ENCODE results near the gene SPATA17. TPM values are rescaled to one million over a fixed set of nuclear protein-coding genes. Genes with fewer than 3 reads are reported as not detected.

SPATA17 gene
- total and polyA plus RNA-seq, 7 donors, result 0.34 to 0.56 (median 0.52) TPM; not detected in 2

DNA sequence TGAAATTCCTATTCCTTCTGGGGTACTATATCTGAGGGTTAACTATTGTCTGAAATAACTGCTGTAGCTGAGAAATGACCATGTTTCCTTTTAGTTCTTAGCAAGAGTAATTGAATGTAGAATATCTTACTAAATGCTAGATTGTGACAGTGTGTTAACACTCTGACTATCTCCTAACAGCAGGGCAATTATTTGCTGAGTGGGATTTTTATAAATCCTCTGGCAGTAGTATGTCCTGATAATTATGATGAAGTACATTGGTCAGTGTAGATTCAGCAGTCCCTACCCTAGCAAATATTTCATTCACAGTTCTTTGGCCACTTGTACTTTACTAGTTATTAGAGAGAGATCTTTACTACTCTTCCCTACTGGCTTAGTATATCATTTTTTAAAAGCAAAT lies 138.6 kb downstream of the SPATA17 start:
- Histone ChIP-seq H3K27me3 (ENCODE audit: insufficient read depth in 3 of 3, low read length in 2 of 3) (no peaks in the 10 kb centered on the region), H3K36me3 (ENCODE audit: insufficient read depth in 1 of 2, low read depth in 1 of 2) (no peaks in the 10 kb centered on the region), H3K27ac (no peak overlapping the region), H3K4me3 (no peak overlapping the region), H3K9me3 (no peaks in the 10 kb centered on the region), H3K4me1 (no peaks in the 10 kb centered on the region)
- no peak for DNase-seq
- intact Hi-C loops (cut with DNase I), result no loop called here
- no peak for TF ChIP-seq CTCF (IDR thresholded peaks at IDR 0.05)
- ATAC-seq, result no peak

GRCh38 chr1:217770918-217771317 lies 139.8 kb downstream of the SPATA17 start:
- no peak for DNase-seq
- 42 to 57% (median 52%) methylated on average over 3 of the region's 3 CpGs for WGBS, 3 donors
- ATAC-seq, result no peak
- no peaks in the 10 kb centered on the region for H3K9me3 ChIP-seq
- intact Hi-C loops (cut with DNase I), result no loop called here
- no peak overlapping the region for H3K27ac ChIP-seq
- H3K4me1 ChIP-seq, result no peaks in the 10 kb centered on the region
- no peak for TF ChIP-seq CTCF (IDR thresholded peaks at IDR 0.05)
- no peak overlapping the region for H3K4me3 ChIP-seq
- no peaks in the 10 kb centered on the region for H3K36me3 ChIP-seq (ENCODE audit: insufficient read depth in 1 of 2, low read depth in 1 of 2)
- H3K27me3 ChIP-seq (ENCODE audit: insufficient read depth in 3 of 3, low read length in 2 of 3), result no peaks in the 10 kb centered on the region

GRCh38 chr1:217776693-217777092 lies 145.5 kb downstream of the SPATA17 start:
- TF ChIP-seq CTCF (IDR thresholded peaks at IDR 0.05), result no peak
- Histone ChIP-seq H3K27me3 (ENCODE audit: insufficient read depth in 3 of 3, low read length in 2 of 3) (no peaks in the 10 kb centered on the region), H3K4me3 (no peak overlapping the region), H3K27ac (no peak overlapping the region), H3K36me3 (ENCODE audit: insufficient read depth in 1 of 2, low read depth in 1 of 2) (no peaks in the 10 kb centered on the region), H3K4me1 (no peaks in the 10 kb centered on the region), H3K9me3 (no peaks in the 10 kb centered on the region)
- DNase-seq (no peak), ATAC-seq (no peak)
- 92 to 94% (median 93%) methylated on average over 4 to 5 of the region's 5 CpGs for WGBS, 3 donors
- intact Hi-C loops (cut with DNase I), result no loop called here

GRCh38 chr1:217781056-217781455 lies 149.9 kb downstream of the SPATA17 start:
- 70 to 75% (median 71%) methylated on average over 4 of the region's 4 CpGs for WGBS, 3 donors
- intact Hi-C loops (cut with DNase I), result no loop called here
- H3K27me3 ChIP-seq (ENCODE audit: insufficient read depth in 3 of 3, low read length in 2 of 3), result no peaks in the 10 kb centered on the region
- no peak for ATAC-seq
- no peaks in the 10 kb centered on the region for H3K36me3 ChIP-seq (ENCODE audit: insufficient read depth in 1 of 2, low read depth in 1 of 2)
- no peak overlapping the region for H3K4me3 ChIP-seq
- TF ChIP-seq CTCF (IDR thresholded peaks at IDR 0.05), result no peak
- no peak for DNase-seq
- no peaks in the 10 kb centered on the region for H3K9me3 ChIP-seq
- H3K4me1 ChIP-seq, result no peaks in the 10 kb centered on the region
- no peak overlapping the region for H3K27ac ChIP-seq

- intact Hi-C loops (cut with DNase I), result no loop called here
- no peaks in the 10 kb centered on the region for H3K9me3 ChIP-seq
- H3K4me3 ChIP-seq, result no peak overlapping the region
- H3K27ac ChIP-seq, result no peak overlapping the region
- no peaks in the 10 kb centered on the region for H3K27me3 ChIP-seq (ENCODE audit: insufficient read depth in 3 of 3, low read length in 2 of 3)
- H3K4me1 ChIP-seq, result no peaks in the 10 kb centered on the region
- TF ChIP-seq CTCF (IDR thresholded peaks at IDR 0.05), result no peak
- no peak for ATAC-seq
- WGBS, 3 donors, result 77 to 86% (median 80%) methylated on average over 2 of the region's 2 CpGs
- H3K36me3 ChIP-seq (ENCODE audit: insufficient read depth in 1 of 2, low read depth in 1 of 2), result no peaks in the 10 kb centered on the region
- no peak for DNase-seq
Observed at GRCh38 chr1:217791091-217791490, 159.9 kb downstream of the SPATA17 start.

All from psoas muscle (tissue), 8 donors.